H1 (cell line): Measurements from ENCODE around the gene CDK16. TPM values are rescaled to one million over a fixed set of nuclear protein-coding genes. Genes with fewer than 3 reads are reported as not detected.

Experiments used
- CTCF ChIA-PET: fragments of 300-600 bp; sonication (Branson Sonifier 250); formaldehyde crosslinking; loops from one replicate; lab custom pipeline; 2021; ENCODE audit not compliant: partially characterized antibody; lab: Charles Lee
- POLR2A ChIA-PET: fragments of 300-600 bp; sonication (Branson Sonifier 250); formaldehyde crosslinking; loops from one replicate; lab custom pipeline; 2021; ENCODE audit warnings: inconsistent platforms; ENCODE audit not compliant: partially characterized antibody; lab: Charles Lee
- DNase-seq, 2 experiments: peaks; one replicate each; pipeline versions ENCODE4 v3.0.0 to v3.0.0-alpha.2; 2010 to 2022; ENCODE audit warnings: low spot score in 2 of 2, low read depth in 1 of 2, mixed read lengths in 1 of 2
- FAIRE-seq: peaks from 2 replicates; lab custom pipeline; 2011; peaks lifted over from hg19 to GRCh38; lab: Jason Lieb, UNC
- H2AFZ ChIP-seq: 2 replicates; pipeline ENCODE4 v1.8.1; 2012; ENCODE audit warnings: low read length, inconsistent platforms
- H2AK5ac ChIP-seq: 2 replicates; pipeline ENCODE4 v1.6.1; 2013; ENCODE audit warnings: low read depth, low read length
- H2BK120ac ChIP-seq: replicated peaks from 2 replicates; pipeline ENCODE3; 2013; ENCODE audit warnings: low read depth, low read length, inconsistent platforms
- H2BK12ac ChIP-seq: 2 replicates; pipeline ENCODE4 v1.6.1; 2013; ENCODE audit warnings: low read depth, low read length
- H2BK15ac ChIP-seq: 2 replicates; pipeline ENCODE4 v1.6.1; 2013; ENCODE audit warnings: low read length
- H2BK20ac ChIP-seq: 2 replicates; pipeline ENCODE4 v1.6.1; 2013; ENCODE audit warnings: low read length
- H2BK5ac ChIP-seq: 2 replicates; pipeline ENCODE4 v1.6.1; 2013; ENCODE audit warnings: low read depth, low read length
- H3K14ac ChIP-seq: 2 replicates; pipeline ENCODE4 v1.6.1; 2013; ENCODE audit warnings: inconsistent platforms; ENCODE audit not compliant: insufficient read length
- H3K18ac ChIP-seq: 2 replicates; pipeline ENCODE4 v1.6.1; 2013; ENCODE audit warnings: low read length; ENCODE audit errors: extremely low read depth
- H3K23ac ChIP-seq: 2 replicates; pipeline ENCODE4 v1.6.1; 2013; ENCODE audit warnings: inconsistent platforms; ENCODE audit not compliant: insufficient read length
- H3K23me2 ChIP-seq: 2 replicates; pipeline ENCODE4 v1.6.1; 2013; ENCODE audit warnings: low read depth, low read length
- H3K27ac ChIP-seq: 2 replicates; pipeline ENCODE4 v1.6.1; 2011; ENCODE audit warnings: low read depth, low read length, inconsistent platforms
- H3K27me3 ChIP-seq, 4 experiments: replicated peaks in 1 of 4; 1 replicate in 1 of 4; 2 replicates in 3 of 4; pipeline versions ENCODE4 v1.6.1 to v1.8.1; 2011 to 2013; ENCODE audit warnings: low read length in 3 of 4, mild to moderate bottlenecking in 3 of 4, inconsistent platforms in 2 of 4, mixed read lengths in 2 of 4, moderate library complexity in 1 of 4; ENCODE audit not compliant: control insufficient read depth in 3 of 4, insufficient read depth in 3 of 4; ENCODE audit errors: extremely low read depth in 1 of 4
- H3K36me3 ChIP-seq, 4 experiments: 2 replicates each; pipeline versions ENCODE4 v1.6.1 to v1.8.1; 2011 to 2013; ENCODE audit warnings: mild to moderate bottlenecking in 4 of 4, low read length in 3 of 4, moderate library complexity in 2 of 4, control low read depth in 1 of 4, inconsistent platforms in 1 of 4; ENCODE audit not compliant: insufficient read depth in 4 of 4, control insufficient read depth in 2 of 4
- H3K4ac ChIP-seq: replicated peaks from 2 replicates; pipeline ENCODE3; 2013; ENCODE audit warnings: low read length, low read depth, mixed read lengths, inconsistent platforms; ENCODE audit not compliant: insufficient read length
- H3K4me1 ChIP-seq, 4 experiments: replicated peaks in 1 of 4; 1 replicate in 1 of 4; 2 replicates in 3 of 4; pipeline versions ENCODE4 v1.6.1 to v1.8.1; 2011 to 2013; ENCODE audit warnings: low read length in 3 of 4, inconsistent platforms in 2 of 4, mixed read lengths in 1 of 4; ENCODE audit not compliant: insufficient read depth in 4 of 4, control insufficient read depth in 3 of 4
- H3K4me2 ChIP-seq, 2 experiments: 2 replicates each; pipeline versions ENCODE4 v1.6.1 to v1.8.1; 2011 to 2013; ENCODE audit warnings: low read depth in 2 of 2, low read length in 2 of 2, control low read depth in 1 of 2, inconsistent platforms in 1 of 2, mild to moderate bottlenecking in 1 of 2; ENCODE audit not compliant: insufficient read depth in 1 of 2
- H3K4me3 ChIP-seq, 4 experiments: fragments of 200-600, 300-600 bp in 1 of 4; sonication (generic), shearing (Covaris generic), sonication (Bioruptor Twin) in 1 of 4; 2 replicates each; pipeline versions ENCODE4 v1.5.1 to v1.8.1; 2011 to 2016; ENCODE audit warnings: low read length in 4 of 4, low read depth in 3 of 4, control low read depth in 2 of 4, inconsistent platforms in 2 of 4, mild to moderate bottlenecking in 2 of 4, mixed read lengths in 1 of 4, moderate library complexity in 1 of 4; ENCODE audit not compliant: insufficient read depth in 2 of 4; ENCODE audit errors: extremely low read depth in 1 of 4
- H3K56ac ChIP-seq: replicated peaks from 2 replicates; pipeline ENCODE3; 2013; ENCODE audit warnings: low read depth, mild to moderate bottlenecking, mixed read lengths, low read length, inconsistent platforms; ENCODE audit not compliant: insufficient read length
- H3K79me1 ChIP-seq: 2 replicates; pipeline ENCODE4 v1.6.1; 2013; ENCODE audit warnings: low read depth, low read length, control low read depth
- H3K79me2 ChIP-seq, 2 experiments: 2 replicates each; pipeline versions ENCODE4 v1.6.1 to v1.8.1; 2012 to 2013; ENCODE audit warnings: low read length in 2 of 2, mild to moderate bottlenecking in 2 of 2, inconsistent platforms in 1 of 2; ENCODE audit not compliant: insufficient read depth in 2 of 2, control insufficient read depth in 1 of 2
- H3K9ac ChIP-seq, 4 experiments: replicated peaks in 1 of 4; 1 replicate in 1 of 4; 2 replicates in 3 of 4; pipeline versions ENCODE4 v1.6.1 to v1.8.1; 2011 to 2013; ENCODE audit warnings: low read depth in 3 of 4, low read length in 3 of 4, control low read depth in 2 of 4, mild to moderate bottlenecking in 2 of 4, moderate library complexity in 2 of 4, inconsistent platforms in 1 of 4; ENCODE audit errors: extremely low read depth in 1 of 4
- H3K9me3 ChIP-seq, 2 experiments: 2 replicates each; pipeline versions ENCODE4 v1.6.1 to v1.8.1; 2012 to 2013; ENCODE audit warnings: mild to moderate bottlenecking in 2 of 2, moderate library complexity in 2 of 2, control low read depth in 1 of 2, inconsistent platforms in 1 of 2, low read depth in 1 of 2, low read length in 1 of 2, mixed read lengths in 1 of 2; ENCODE audit not compliant: insufficient read depth in 2 of 2
- H4K20me1 ChIP-seq, 2 experiments: replicated peaks in 1 of 2; 2 replicates each; pipeline versions ENCODE3 to v1.8.1; 2011 to 2013; ENCODE audit warnings: inconsistent platforms in 2 of 2, low read length in 2 of 2, mild to moderate bottlenecking in 1 of 2; ENCODE audit not compliant: insufficient read depth in 2 of 2, control insufficient read depth in 1 of 2
- H4K5ac ChIP-seq: 2 replicates; pipeline ENCODE4 v1.6.1; 2013; ENCODE audit warnings: low read length, low read depth, mixed read lengths, inconsistent platforms; ENCODE audit not compliant: insufficient read length
- H4K8ac ChIP-seq: 2 replicates; pipeline ENCODE4 v1.8.0; 2013; ENCODE audit warnings: mild to moderate bottlenecking, moderate library complexity, low read length, inconsistent platforms; ENCODE audit not compliant: insufficient read depth; ENCODE audit errors: extremely low read depth
- H4K91ac ChIP-seq: replicated peaks from 2 replicates; pipeline ENCODE3; 2013; ENCODE audit warnings: low read length, mixed read lengths, inconsistent platforms; ENCODE audit not compliant: insufficient read length
- E2F6 ChIP-seq: IDR thresholded peaks from 2 replicates; pipeline ENCODE4 v1.6.1; 2012; ENCODE audit warnings: inconsistent platforms
- HDAC6 ChIP-seq: IDR thresholded peaks from one replicate; pipeline ENCODE4 v1.7.1; 2012; ENCODE audit warnings: low read depth, mild to moderate bottlenecking, inconsistent platforms, low read length, moderate library complexity
- MAX ChIP-seq: IDR thresholded peaks from 2 replicates; pipeline ENCODE4 v1.6.1; 2012; ENCODE audit warnings: inconsistent platforms
- PHF8 ChIP-seq: fragments of 200-600 bp; sonication (generic); conservative IDR thresholded peaks from 2 replicates; pipeline ENCODE4 v1.7.1; 2012; ENCODE audit warnings: low read depth, mild to moderate bottlenecking, inconsistent platforms, low read length, moderate library complexity
- RBBP5 ChIP-seq: IDR thresholded peaks from 2 replicates; pipeline ENCODE4 v1.7.1; 2012; ENCODE audit warnings: low read depth, mild to moderate bottlenecking, inconsistent platforms, low read length, moderate library complexity, borderline replicate concordance
- RFX5 ChIP-seq: IDR thresholded peaks from 2 replicates; pipeline ENCODE4 v1.6.1; 2011; ENCODE audit warnings: low read depth, low read length, improper control_type of control experiment, borderline replicate concordance
- SIX5 ChIP-seq: IDR thresholded peaks from 2 replicates; pipeline ENCODE4 v1.6.1; 2011; ENCODE audit warnings: mild to moderate bottlenecking, low read depth, low read length
- ZNF274 ChIP-seq: IDR thresholded peaks from 2 replicates; pipeline ENCODE4 v1.7.0; 2012; ENCODE audit warnings: low read length, borderline replicate concordance; ENCODE audit errors: extremely low read depth
- WGBS, 2 experiments: shearing (Covaris generic) in 1 of 2; methylation state at CpG; one replicate each; pipeline versions ENCODE4 v1.1.6 to v1.1.7; 2013 to 2015; ENCODE audit warnings: low lambda C conversion rate in 2 of 2, mixed read lengths in 2 of 2, inconsistent platforms in 1 of 2, low coverage in 1 of 2, missing lambda C conversion rate in 1 of 2; ENCODE audit not compliant: insufficient replicate concordance in 2 of 2, insufficient coverage in 1 of 2, insufficient read length in 1 of 2; ENCODE audit errors: extremely low coverage in 1 of 2, missing lambda C conversion rate in 1 of 2; 5-methylcytosine and 5-hydroxymethylcytosine counted together
- polyA plus RNA-seq, 7 experiments: library from polyadenylated mRNA; depleted of rRNA in 3 of 7; stranded (reverse) in 5 of 7; unstranded in 2 of 7; fragments of >200 nt in 5 of 7; fragments of 200-250 nt in 2 of 7; gene quantifications; 1 replicate in 5 of 7; 2 replicates in 1 of 7; 4 replicates in 1 of 7; pipeline versions ENCODE4 v1.2.1 to v1.2.3, GENCODE V29; 2011 to 2013; ENCODE audit warnings: missing spikeins in 2 of 7, mixed read lengths in 2 of 7
- total RNA-seq: library from RNA; stranded (reverse); fragmentation: NEBNext Ultra II Directional; extraction: Animal tissue kit (Norgen Biotek cat#: 25700); gene quantifications from 2 replicates; pipeline ENCODE4 v1.2.1, GENCODE V29; 2021
- TF ChIP-seq, protein P1 (sequence below), 3 experiments: IDR thresholded peaks; 1 replicate in 2 of 3; 2 replicates in 1 of 3; pipeline versions ENCODE4 v1.5.1 to v1.6.1; 2011; ENCODE audit warnings: low read length in 3 of 3, mild to moderate bottlenecking in 3 of 3, inconsistent platforms in 2 of 3, low read depth in 1 of 3, moderate library complexity in 1 of 3; ENCODE audit not compliant: insufficient read depth in 1 of 3; ENCODE audit errors: control extremely low read depth in 1 of 3

The CDK16 gene
- total and polyA plus RNA-seq, 2 of the 8 experiments (the other 6 are each of a cell fraction or from before 2014, with no cell fraction given) = 124 to 204 TPM

- no peak overlapping the region for H2BK20ac ChIP-seq
- no peak overlapping the region for H4K91ac ChIP-seq
- DNase-seq (no peak), FAIRE-seq (no peak)
- H3K27me3 ChIP-seq = no peaks in the 10 kb centered on the region
- no peak overlapping the region for H4K8ac ChIP-seq
- H2AFZ ChIP-seq = no peak overlapping the region
- no peak overlapping the region for H3K27ac ChIP-seq
- no peak overlapping the region for H2AK5ac ChIP-seq
- CTCF ChIA-PET = interaction anchor here (0.7 kb wide), 1 partner anchor 36 kb away, joined by 3 read pairs; no protein-coding TSS in a partner anchor
- H3K36me3 ChIP-seq = no peaks in the 10 kb centered on the region
- no peak overlapping the region for H2BK15ac ChIP-seq
- H3K9ac ChIP-seq = no peak overlapping the region
- H2BK5ac ChIP-seq = no peak overlapping the region
- no peaks in the 10 kb centered on the region for H4K20me1 ChIP-seq
- no peaks in the 10 kb centered on the region; a peak in 1 of 7 replicates for H3K4me1 ChIP-seq
- no peak overlapping the region for H2BK12ac ChIP-seq
- H3K18ac ChIP-seq = no peak overlapping the region
- no peak overlapping the region for H3K4ac ChIP-seq
- H4K5ac ChIP-seq = no peak overlapping the region
- H3K9me3 ChIP-seq = no peaks in the 10 kb centered on the region
- no peak overlapping the region for H3K4me3 ChIP-seq
- TF ChIP-seq E2F6 (no peak), ZNF274 (no peak), MAX (no peak), HDAC6 (no peak), PHF8 (no peak), RFX5 (no peak), SIX5 (no peak), RBBP5 (no peak)
- TF ChIP-seq, protein P1, sequence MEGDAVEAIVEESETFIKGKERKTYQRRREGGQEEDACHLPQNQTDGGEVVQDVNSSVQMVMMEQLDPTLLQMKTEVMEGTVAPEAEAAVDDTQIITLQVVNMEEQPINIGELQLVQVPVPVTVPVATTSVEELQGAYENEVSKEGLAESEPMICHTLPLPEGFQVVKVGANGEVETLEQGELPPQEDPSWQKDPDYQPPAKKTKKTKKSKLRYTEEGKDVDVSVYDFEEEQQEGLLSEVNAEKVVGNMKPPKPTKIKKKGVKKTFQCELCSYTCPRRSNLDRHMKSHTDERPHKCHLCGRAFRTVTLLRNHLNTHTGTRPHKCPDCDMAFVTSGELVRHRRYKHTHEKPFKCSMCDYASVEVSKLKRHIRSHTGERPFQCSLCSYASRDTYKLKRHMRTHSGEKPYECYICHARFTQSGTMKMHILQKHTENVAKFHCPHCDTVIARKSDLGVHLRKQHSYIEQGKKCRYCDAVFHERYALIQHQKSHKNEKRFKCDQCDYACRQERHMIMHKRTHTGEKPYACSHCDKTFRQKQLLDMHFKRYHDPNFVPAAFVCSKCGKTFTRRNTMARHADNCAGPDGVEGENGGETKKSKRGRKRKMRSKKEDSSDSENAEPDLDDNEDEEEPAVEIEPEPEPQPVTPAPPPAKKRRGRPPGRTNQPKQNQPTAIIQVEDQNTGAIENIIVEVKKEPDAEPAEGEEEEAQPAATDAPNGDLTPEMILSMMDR (IDR thresholded peaks at IDR 0.05; ENCODE audit: control extremely low read depth in 1 of 3, insufficient read depth in 1 of 3, low read depth in 1 of 3, low read length in 3 of 3) = no peak
- no peaks in the 10 kb centered on the region for H3K79me1 ChIP-seq
- H2BK120ac ChIP-seq = no peak overlapping the region
- H3K79me2 ChIP-seq = no peaks in the 10 kb centered on the region
- H3K23me2 ChIP-seq = no peaks in the 10 kb centered on the region
- no peak overlapping the region for H3K23ac ChIP-seq
- POLR2A ChIA-PET = no interaction called here
- no peak overlapping the region for H3K56ac ChIP-seq
- H3K4me2 ChIP-seq = no peak overlapping the region
- no peak overlapping the region for H3K14ac ChIP-seq
- WGBS, 2 experiments = 82% methylated on average over 4 of the region's 7 CpGs; no CpG with 5 or more reads in 1 of the 2 experiments
These were observed 48.2 kb downstream of the CDK16 start for GRCh38 chrX:47266643-47267042.
